Uterus (tissue), 4 donors: ENCODE measurements around the gene NSD2. TPM values are rescaled to one million over a fixed set of nuclear protein-coding genes. Genes with fewer than 3 reads are reported as not detected.

Source experiments
- DNase-seq, 2 donors: peaks; one replicate each; pipeline ENCODE4 v3.0.0-alpha.2; 2019 to 2020
- H3K27ac ChIP-seq, 2 donors: fragments of 200-600 bp; sonication (generic); 1 replicate in 1 of 2; 2 replicates in 1 of 2; pipeline ENCODE4 v1.5.1; 2016 to 2018
- H3K27me3 ChIP-seq, 2 donors: fragments of 200-600 bp; sonication (generic); one replicate each; pipeline ENCODE4 v1.5.1; 2018 to 2019; ENCODE audit warnings: control low read depth in 1 of 2
- H3K36me3 ChIP-seq, 2 donors: fragments of 200-600 bp; sonication (generic); one replicate each; pipeline ENCODE4 v1.5.1; 2019; ENCODE audit warnings: control low read depth in 1 of 2
- H3K4me1 ChIP-seq, 2 donors: fragments of 200-600 bp; sonication (generic); one replicate each; pipeline ENCODE4 v1.5.1; 2018 to 2019; ENCODE audit warnings: control low read depth in 1 of 2
- H3K4me3 ChIP-seq, 2 donors: fragments of 200-600 bp; sonication (generic); 1 replicate in 1 of 2; 2 replicates in 1 of 2; pipeline ENCODE4 v1.5.1; 2018 to 2019; ENCODE audit warnings: mild to moderate bottlenecking in 1 of 2
- H3K9me3 ChIP-seq, 2 donors: fragments of 200-600 bp; sonication (generic); one replicate each; pipeline ENCODE4 v1.5.1; 2019; ENCODE audit warnings: control low read depth in 1 of 2
- POLR2A ChIP-seq, 2 donors: fragments of 450-650 bp; IDR thresholded peaks; one replicate each; pipeline ENCODE4 v1.6.1; 2016; ENCODE audit warnings: antibody characterized with exemption in 2 of 2, mild to moderate bottlenecking in 1 of 2, moderate library complexity in 1 of 2
- intact Hi-C: fragments of 100-400 bp; cut with DNase I; formaldehyde crosslinking; loops from one replicate; pipeline ENCODE4 v1.15.1; 2023; ENCODE audit warnings: low total_unique reads
- total RNA-seq, 4 donors: library from RNA; depleted of rRNA in 3 of 4; stranded (reverse); fragments of >200 nt in 3 of 4; gene quantifications; one replicate each; pipeline versions ENCODE4 v1.1.0 to v1.2.4, GENCODE V29; 2014 to 2023
- TF ChIP-seq, protein P1 (sequence below), 4 experiments: fragments of 200-600 bp in 2 of 4; fragments of 450-650 bp in 2 of 4; sonication (generic) in 2 of 4; IDR thresholded peaks; one replicate each; pipeline ENCODE4 v1.5.1; 2016 to 2019; ENCODE audit warnings: antibody characterized with exemption in 4 of 4, mild to moderate bottlenecking in 2 of 4, moderate library complexity in 1 of 4
- donor health status: DM: yes; HTN: yes; CAD: no.

Gene NSD2
- total RNA-seq, 4 donors from 2014 or later = 10.3 to 75.3 (median 49.0) TPM

GRCh38 chr4:1937550-1937949, 66.4 kb downstream of the NSD2 start:
- no peaks in the 10 kb centered on the region for H3K27me3 ChIP-seq
- H3K27ac ChIP-seq = no peak overlapping the region
- H3K36me3 ChIP-seq = no peaks in the 10 kb centered on the region
- TF ChIP-seq POLR2A (IDR thresholded peaks at IDR 0.05) = no peak
- TF ChIP-seq, protein P1, sequence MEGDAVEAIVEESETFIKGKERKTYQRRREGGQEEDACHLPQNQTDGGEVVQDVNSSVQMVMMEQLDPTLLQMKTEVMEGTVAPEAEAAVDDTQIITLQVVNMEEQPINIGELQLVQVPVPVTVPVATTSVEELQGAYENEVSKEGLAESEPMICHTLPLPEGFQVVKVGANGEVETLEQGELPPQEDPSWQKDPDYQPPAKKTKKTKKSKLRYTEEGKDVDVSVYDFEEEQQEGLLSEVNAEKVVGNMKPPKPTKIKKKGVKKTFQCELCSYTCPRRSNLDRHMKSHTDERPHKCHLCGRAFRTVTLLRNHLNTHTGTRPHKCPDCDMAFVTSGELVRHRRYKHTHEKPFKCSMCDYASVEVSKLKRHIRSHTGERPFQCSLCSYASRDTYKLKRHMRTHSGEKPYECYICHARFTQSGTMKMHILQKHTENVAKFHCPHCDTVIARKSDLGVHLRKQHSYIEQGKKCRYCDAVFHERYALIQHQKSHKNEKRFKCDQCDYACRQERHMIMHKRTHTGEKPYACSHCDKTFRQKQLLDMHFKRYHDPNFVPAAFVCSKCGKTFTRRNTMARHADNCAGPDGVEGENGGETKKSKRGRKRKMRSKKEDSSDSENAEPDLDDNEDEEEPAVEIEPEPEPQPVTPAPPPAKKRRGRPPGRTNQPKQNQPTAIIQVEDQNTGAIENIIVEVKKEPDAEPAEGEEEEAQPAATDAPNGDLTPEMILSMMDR (IDR thresholded peaks at IDR 0.05) = no peak
- intact Hi-C loops = no loop called here
- H3K4me1 ChIP-seq = no peaks in the 10 kb centered on the region
- DNase-seq = no peak
- no peaks in the 10 kb centered on the region for H3K9me3 ChIP-seq
- H3K4me3 ChIP-seq = no peak overlapping the region

DNA sequence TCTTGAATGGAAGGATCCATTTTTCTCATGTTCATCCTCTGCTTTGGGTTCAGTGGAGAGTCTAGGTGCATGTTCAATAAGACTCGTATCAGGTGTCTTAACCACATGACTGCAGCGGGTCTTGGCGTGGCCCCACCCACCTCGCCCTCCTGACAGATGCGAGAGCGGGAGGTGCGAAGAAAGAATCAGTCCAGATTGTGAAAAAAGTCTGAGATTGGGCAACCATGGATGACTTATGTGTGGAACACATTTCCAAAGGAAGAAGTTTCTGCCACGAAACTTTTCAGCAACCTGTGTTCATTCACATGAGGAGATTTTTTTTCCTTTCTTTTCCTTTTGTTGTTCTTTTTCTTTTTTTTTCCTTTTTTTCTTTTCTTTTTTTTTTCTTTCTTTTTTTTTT, 66.8 kb downstream of the NSD2 start:
- Histone ChIP-seq H3K27ac (no peak overlapping the region), H3K9me3 (no peaks in the 10 kb centered on the region), H3K4me1 (no peaks in the 10 kb centered on the region), H3K4me3 (no peak overlapping the region), H3K36me3 (no peaks in the 10 kb centered on the region), H3K27me3 (no peaks in the 10 kb centered on the region)
- intact Hi-C loops = no loop called here
- TF ChIP-seq, protein P1 (IDR thresholded peaks at IDR 0.05) = no peak
- no peak for TF ChIP-seq POLR2A (IDR thresholded peaks at IDR 0.05)
- DNase-seq = no peak

- Histone ChIP-seq H3K4me3 (no peak overlapping the region), H3K9me3 (no peaks in the 10 kb centered on the region), H3K27me3 (no peaks in the 10 kb centered on the region), H3K36me3 (no peaks in the 10 kb centered on the region), H3K4me1 (no peaks in the 10 kb centered on the region), H3K27ac (no peak overlapping the region)
- intact Hi-C loops = no loop called here
- no peak for DNase-seq
- TF ChIP-seq POLR2A (IDR thresholded peaks at IDR 0.05) = no peak
These were observed 68.7 kb downstream of the NSD2 start for GRCh38 chr4:1939664-1940509.

DNA sequence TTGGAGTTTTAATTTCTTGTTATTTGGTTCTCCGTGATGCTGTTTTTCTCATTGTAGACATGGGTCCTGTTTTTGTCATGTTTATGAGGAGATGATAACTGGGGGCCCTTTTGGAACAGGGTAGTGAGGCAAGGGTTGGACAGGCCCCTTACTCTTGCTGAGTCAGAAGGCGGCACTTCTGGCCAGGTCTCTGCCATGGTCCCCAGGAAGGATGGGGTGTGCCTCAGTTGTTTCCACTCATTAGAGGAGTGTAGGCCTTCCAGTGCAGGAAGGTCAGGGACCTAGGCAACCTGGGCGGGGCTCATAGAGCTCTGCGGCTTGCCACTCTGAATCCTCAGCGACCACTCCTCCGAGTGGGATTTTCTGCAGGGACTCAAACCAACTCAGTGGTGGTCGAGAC, 69.4 kb downstream of the NSD2 start:
- Histone ChIP-seq H3K4me3 (no peak overlapping the region), H3K27me3 (no peaks in the 10 kb centered on the region), H3K27ac (no peak overlapping the region), H3K4me1 (no peaks in the 10 kb centered on the region), H3K36me3 (no peaks in the 10 kb centered on the region), H3K9me3 (no peaks in the 10 kb centered on the region)
- no peak for TF ChIP-seq POLR2A (IDR thresholded peaks at IDR 0.05)
- TF ChIP-seq, protein P1 (IDR thresholded peaks at IDR 0.05) = no peak
- intact Hi-C loops = no loop called here
- no peak for DNase-seq

DNA sequence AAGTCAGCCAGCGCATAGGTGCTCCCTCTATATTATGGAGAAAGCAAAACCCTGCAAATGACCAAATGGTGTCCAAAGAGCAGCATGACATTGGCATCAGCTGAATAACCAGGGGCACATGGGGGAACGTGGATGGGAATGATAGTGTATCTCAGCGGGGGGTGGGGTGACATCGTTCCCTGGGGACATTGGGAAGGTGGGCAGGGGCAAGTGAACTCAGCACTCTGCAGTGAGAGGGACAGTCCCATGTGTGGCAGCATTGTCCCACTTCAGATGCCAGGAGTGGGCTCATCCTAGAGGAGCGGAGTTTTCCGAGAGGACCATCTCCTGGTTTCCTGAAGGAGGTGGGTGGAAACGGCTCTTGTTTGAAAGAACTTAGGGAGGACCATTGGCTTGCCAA, 72.7 kb downstream of the NSD2 start:
- Histone ChIP-seq H3K9me3 (no peaks in the 10 kb centered on the region), H3K4me3 (no peak overlapping the region), H3K27ac (no peak overlapping the region), H3K36me3 (no peaks in the 10 kb centered on the region), H3K27me3 (no peaks in the 10 kb centered on the region), H3K4me1 (no peaks in the 10 kb centered on the region)
- TF ChIP-seq, protein P1 (IDR thresholded peaks at IDR 0.05) = no peak
- TF ChIP-seq POLR2A (IDR thresholded peaks at IDR 0.05) = no peak
- no peak for DNase-seq
- intact Hi-C loops = no loop called here
